ENCODE measurements around the gene HCFC1. TPM values are rescaled to one million over a fixed set of nuclear protein-coding genes. Genes with fewer than 3 reads are reported as not detected.

HCFC1 gene
- total and polyA plus RNA-seq, 2 of the 8 experiments (the other 6 are each of a cell fraction or from before 2014, with no cell fraction given): 24.9 to 117 TPM

DNA sequence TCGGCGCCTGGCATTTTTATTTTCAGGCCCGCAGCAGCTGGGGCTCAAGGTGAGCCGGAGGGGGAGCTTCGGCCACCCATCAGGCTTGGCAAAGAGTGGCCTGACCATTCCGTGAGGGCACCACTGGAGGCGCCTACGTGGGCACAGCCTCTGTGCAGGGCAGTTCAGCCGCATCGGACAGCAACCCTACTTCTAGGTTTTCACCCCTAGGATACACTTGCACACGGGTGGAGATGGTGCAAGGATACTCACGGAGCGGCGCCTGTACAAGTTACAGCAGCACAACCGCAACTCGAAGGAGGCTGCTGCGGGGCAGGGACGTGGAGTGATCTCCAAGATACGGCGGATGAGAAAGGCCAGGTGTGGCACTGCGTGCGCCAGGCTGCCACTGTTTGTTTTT lies 10.8 kb downstream of the HCFC1 start:
- Histone ChIP-seq H3K4ac (replicated peaks; ENCODE audit: insufficient read length, low read depth, low read length) (no peak overlapping the region), H3K27me3 (replicated peaks in 1 of 4; ENCODE audit: control insufficient read depth in 3 of 4, extremely low read depth in 1 of 4, insufficient read depth in 3 of 4, low read length in 3 of 4) (no peaks in the 10 kb centered on the region)
- FAIRE-seq: no peak
- TF ChIP-seq SP2 (IDR thresholded peaks at IDR 0.05; ENCODE audit: low read length): no peak
- no peak for TF ChIP-seq TBP (IDR thresholded peaks at IDR 0.05; ENCODE audit: low read depth, low read length)
- TF ChIP-seq, protein P1, sequence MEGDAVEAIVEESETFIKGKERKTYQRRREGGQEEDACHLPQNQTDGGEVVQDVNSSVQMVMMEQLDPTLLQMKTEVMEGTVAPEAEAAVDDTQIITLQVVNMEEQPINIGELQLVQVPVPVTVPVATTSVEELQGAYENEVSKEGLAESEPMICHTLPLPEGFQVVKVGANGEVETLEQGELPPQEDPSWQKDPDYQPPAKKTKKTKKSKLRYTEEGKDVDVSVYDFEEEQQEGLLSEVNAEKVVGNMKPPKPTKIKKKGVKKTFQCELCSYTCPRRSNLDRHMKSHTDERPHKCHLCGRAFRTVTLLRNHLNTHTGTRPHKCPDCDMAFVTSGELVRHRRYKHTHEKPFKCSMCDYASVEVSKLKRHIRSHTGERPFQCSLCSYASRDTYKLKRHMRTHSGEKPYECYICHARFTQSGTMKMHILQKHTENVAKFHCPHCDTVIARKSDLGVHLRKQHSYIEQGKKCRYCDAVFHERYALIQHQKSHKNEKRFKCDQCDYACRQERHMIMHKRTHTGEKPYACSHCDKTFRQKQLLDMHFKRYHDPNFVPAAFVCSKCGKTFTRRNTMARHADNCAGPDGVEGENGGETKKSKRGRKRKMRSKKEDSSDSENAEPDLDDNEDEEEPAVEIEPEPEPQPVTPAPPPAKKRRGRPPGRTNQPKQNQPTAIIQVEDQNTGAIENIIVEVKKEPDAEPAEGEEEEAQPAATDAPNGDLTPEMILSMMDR (IDR thresholded peaks at IDR 0.05; ENCODE audit: control extremely low read depth in 1 of 3, insufficient read depth in 1 of 3, low read depth in 1 of 3, low read length in 3 of 3): no peak
- no peak for TF ChIP-seq ZNF274 (IDR thresholded peaks at IDR 0.05; ENCODE audit: borderline replicate concordance, extremely low read depth, low read length)
- no peak for TF ChIP-seq SP1 (IDR thresholded peaks at IDR 0.05; ENCODE audit: low read depth, low read length)
- TF ChIP-seq TCF12 (IDR thresholded peaks at IDR 0.05; ENCODE audit: low read depth, low read length): no peak
- TF ChIP-seq, protein P2, sequence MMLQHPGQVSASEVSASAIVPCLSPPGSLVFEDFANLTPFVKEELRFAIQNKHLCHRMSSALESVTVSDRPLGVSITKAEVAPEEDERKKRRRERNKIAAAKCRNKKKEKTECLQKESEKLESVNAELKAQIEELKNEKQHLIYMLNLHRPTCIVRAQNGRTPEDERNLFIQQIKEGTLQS (IDR thresholded peaks at IDR 0.05; ENCODE audit: insufficient read depth, low read depth, low read length): no peak
- no peak for TF ChIP-seq KDM1A (IDR thresholded peaks at IDR 0.05; ENCODE audit: borderline replicate concordance, low read length)
- TF ChIP-seq, protein P3, sequence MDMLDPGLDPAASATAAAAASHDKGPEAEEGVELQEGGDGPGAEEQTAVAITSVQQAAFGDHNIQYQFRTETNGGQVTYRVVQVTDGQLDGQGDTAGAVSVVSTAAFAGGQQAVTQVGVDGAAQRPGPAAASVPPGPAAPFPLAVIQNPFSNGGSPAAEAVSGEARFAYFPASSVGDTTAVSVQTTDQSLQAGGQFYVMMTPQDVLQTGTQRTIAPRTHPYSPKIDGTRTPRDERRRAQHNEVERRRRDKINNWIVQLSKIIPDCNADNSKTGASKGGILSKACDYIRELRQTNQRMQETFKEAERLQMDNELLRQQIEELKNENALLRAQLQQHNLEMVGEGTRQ (IDR thresholded peaks at IDR 0.05; ENCODE audit: low read length): no peak
- TF ChIP-seq POU5F1 (IDR thresholded peaks at IDR 0.05; ENCODE audit: low read depth, low read length): no peak

More for the DNA sequence above, 10.8 kb downstream of the HCFC1 start:
- H4K5ac ChIP-seq (ENCODE audit: insufficient read length, low read depth, low read length): no peak overlapping the region
- H3K36me3 ChIP-seq (ENCODE audit: control insufficient read depth in 2 of 4, insufficient read depth in 4 of 4, low read length in 3 of 4): peaks cover 14 to 79% (median 49%) of the 10 kb centered on the region in 4 experiments
- no peaks in the 10 kb centered on the region for H3K9me3 ChIP-seq (ENCODE audit: insufficient read depth in 2 of 2, low read depth in 1 of 2, low read length in 1 of 2)
- H2BK20ac ChIP-seq (ENCODE audit: low read length): no peak overlapping the region
- POLR2A ChIA-PET (ENCODE audit: partially characterized antibody): interaction anchor here (1.9 kb wide), 1 partner anchor 11 kb away, joined by 9 read pairs; the partner anchor contains the start of genes HCFC1 and TMEM187
- no peaks in the 10 kb centered on the region; the same call in 1 of the 2 replicates for H3K79me1 ChIP-seq (ENCODE audit: low read depth, low read length)
- WGBS, 2 experiments (ENCODE audit: extremely low coverage in 1 of 2, insufficient coverage in 1 of 2, insufficient read length in 1 of 2, insufficient replicate concordance in 2 of 2, low coverage in 1 of 2, low lambda C conversion rate in 2 of 2, missing lambda C conversion rate in 1 of 2): 98% methylated on average over 13 of the region's 22 CpGs; no CpG with 5 or more reads in 1 of the 2 experiments
- no peak overlapping the region for H3K4me2 ChIP-seq (ENCODE audit: insufficient read depth in 1 of 2, low read depth in 2 of 2, low read length in 2 of 2)
- H3K4me3 ChIP-seq (ENCODE audit: extremely low read depth in 1 of 4, insufficient read depth in 2 of 4, low read depth in 3 of 4, low read length in 4 of 4): no peak overlapping the region
- H4K8ac ChIP-seq (ENCODE audit: extremely low read depth, insufficient read depth, low read length): no peak overlapping the region
- H2AFZ ChIP-seq (ENCODE audit: low read length): no peak overlapping the region
- H2BK15ac ChIP-seq (ENCODE audit: low read length): no peak overlapping the region
- H2BK5ac ChIP-seq (ENCODE audit: low read depth, low read length): no peak overlapping the region
- H2BK12ac ChIP-seq (ENCODE audit: low read depth, low read length): no peak overlapping the region
- H4K91ac ChIP-seq (replicated peaks; ENCODE audit: insufficient read length, low read length): no peak overlapping the region
- H3K23ac ChIP-seq (ENCODE audit: insufficient read length): no peak overlapping the region
- no peak overlapping the region for H2BK120ac ChIP-seq (replicated peaks; ENCODE audit: low read depth, low read length)
- no peak overlapping the region for H3K18ac ChIP-seq (ENCODE audit: extremely low read depth, low read length)
- no peaks in the 10 kb centered on the region for H3K23me2 ChIP-seq (ENCODE audit: low read depth, low read length)
- CTCF ChIA-PET (ENCODE audit: partially characterized antibody): interaction anchor here (11.2 kb wide), 1 partner anchor 13 kb away, joined by 102 read pairs; the partner anchor contains the start of gene RENBP
- no peak overlapping the region for H3K14ac ChIP-seq (ENCODE audit: insufficient read length)
- 0 out of 7 replicates have a peak, but pooled peaks cover 0 to under 1% (median 0%) of the 10 kb centered on the region in 4 experiments for H3K4me1 ChIP-seq (replicated peaks in 1 of 4; ENCODE audit: control insufficient read depth in 3 of 4, insufficient read depth in 4 of 4, low read length in 3 of 4)
- no peak overlapping the region for H2AK5ac ChIP-seq (ENCODE audit: low read depth, low read length)
- no peak overlapping the region for H3K9ac ChIP-seq (replicated peaks in 1 of 4; ENCODE audit: extremely low read depth in 1 of 4, low read depth in 3 of 4, low read length in 3 of 4)
- no peak overlapping the region for H3K56ac ChIP-seq (replicated peaks; ENCODE audit: insufficient read length, low read depth, low read length)
- peaks cover 6 to 35% of the 10 kb centered on the region in 2 experiments for H3K79me2 ChIP-seq (ENCODE audit: control insufficient read depth in 1 of 2, insufficient read depth in 2 of 2, low read length in 2 of 2)
- no peak for DNase-seq (ENCODE audit: low read depth in 1 of 2, low spot score in 2 of 2)
- H4K20me1 ChIP-seq (replicated peaks in 1 of 2; ENCODE audit: control insufficient read depth in 1 of 2, insufficient read depth in 2 of 2, low read length in 2 of 2): peaks cover 2 to 13% of the 10 kb centered on the region in 2 experiments
- H3K27ac ChIP-seq (ENCODE audit: low read depth, low read length): no peak overlapping the region
